SH-SY5Y (cell line): ENCODE data around the gene CAMK2N2.

Source experiments
- GATA2 ChIP-seq: IDR thresholded peaks from 2 replicates; pipeline ENCODE4 v1.6.1; 2011; ENCODE audit warnings: mild to moderate bottlenecking, low read depth, low read length
- GATA3 ChIP-seq: IDR thresholded peaks from 2 replicates; pipeline ENCODE4 v1.6.1; 2011; ENCODE audit warnings: low read depth, mild to moderate bottlenecking, low read length, moderate library complexity

GRCh38 chr3:184272269-184272668 lies 10.9 kb upstream of the CAMK2N2 start:
- TF ChIP-seq GATA3, result no peak
- no peak for TF ChIP-seq GATA2
